ENCODE results near the gene CITED4. TPM values are rescaled to one million over a fixed set of nuclear protein-coding genes. Genes with fewer than 3 reads are reported as not detected.
A peak's percentile ranks its signal among the peaks of the same experiment; 100 is the strongest.
"Not testable (repeated sequence)": the region's sequence is repeated elsewhere in the genome, so short reads cannot be mapped to it uniquely, and the experiment has no call there.

The CITED4 gene
- polyA plus RNA-seq (2012; ENCODE audit: insufficient read depth, insufficient read length), result not detected

DNA sequence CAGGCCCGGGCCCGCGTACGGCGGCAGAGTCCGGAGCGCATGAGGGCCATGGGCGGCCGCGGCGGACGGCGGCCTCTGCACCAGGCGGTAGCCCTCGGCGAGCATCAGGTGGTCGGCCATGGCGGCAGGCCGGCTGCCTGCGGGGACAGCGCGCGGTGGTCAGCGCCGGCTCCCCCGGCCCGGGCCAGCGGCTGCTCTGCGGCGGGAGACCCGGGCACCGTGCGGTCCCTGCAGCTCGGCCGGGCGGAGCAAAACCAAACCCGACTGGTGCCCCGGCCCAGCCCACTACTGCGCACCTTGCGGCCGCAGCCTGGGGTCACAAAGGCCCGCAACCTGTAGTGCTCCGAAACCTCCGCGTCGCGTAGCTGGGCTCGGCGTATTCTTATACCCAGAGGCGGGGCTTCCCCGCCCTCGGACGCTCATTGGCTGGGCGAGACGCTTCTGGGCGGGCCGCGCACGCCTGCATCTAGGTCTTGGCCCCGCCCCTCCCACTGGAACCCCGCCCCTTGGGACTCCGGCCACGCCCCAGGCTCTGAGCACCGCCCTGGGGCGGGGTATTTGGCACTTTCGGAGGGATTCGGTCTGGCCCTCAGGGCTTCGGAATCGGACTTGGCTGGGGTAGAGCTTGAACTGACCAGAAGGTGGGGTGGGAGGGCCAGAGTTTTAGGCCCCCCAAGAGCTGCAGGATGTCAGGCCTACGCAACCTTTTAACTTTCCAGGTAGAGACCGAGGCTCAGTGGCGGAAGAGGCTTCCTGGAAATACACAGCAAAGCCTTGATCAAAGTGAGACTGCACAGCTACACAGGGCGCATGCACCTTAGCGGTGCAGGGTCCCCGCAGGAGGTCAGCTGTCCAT, at the start of gene CITED4:
Gene CITED4, minus strand, starts transcription at position 356 of the 856 bp plus-strand sequence. Its CDS starts 236 bp downstream, at position 120.
- H3K4me3 ChIP-seq (ENCODE audit: low read length), result peak within 1 kb of the TSS; percentile 67
- peak; percentile 84 for DNase-seq (ENCODE audit: low read depth, low spot score)

GRCh38 chr1:40911105-40911504, 48.9 kb upstream of the CITED4 start:
- H3K4me3 ChIP-seq (ENCODE audit: low read length), result no peak overlapping the region
- DNase-seq (ENCODE audit: low read depth, low spot score), result no peak

DNA sequence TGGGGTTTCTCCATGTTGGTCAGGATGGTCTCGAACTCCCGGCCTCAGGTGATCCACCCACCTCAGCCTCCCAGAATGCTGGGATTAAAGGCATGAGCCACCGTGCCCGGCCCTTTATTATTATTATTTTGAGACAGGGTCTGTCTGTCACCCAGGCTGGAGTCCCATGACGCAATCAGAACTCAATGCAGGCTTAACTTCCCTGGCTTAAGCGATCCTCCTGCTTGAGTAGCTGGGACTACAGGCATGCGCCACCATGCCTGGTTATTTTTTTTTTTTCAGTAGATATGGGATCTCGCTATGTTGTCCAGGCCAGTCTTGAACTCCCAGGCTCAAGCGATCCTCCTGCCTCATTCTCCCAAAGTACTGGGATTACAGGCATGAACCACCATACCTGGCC, 47.1 kb upstream of the CITED4 start:
- no peak for DNase-seq (ENCODE audit: low read depth, low spot score)
- no peak overlapping the region for H3K4me3 ChIP-seq (ENCODE audit: low read length)

DNA sequence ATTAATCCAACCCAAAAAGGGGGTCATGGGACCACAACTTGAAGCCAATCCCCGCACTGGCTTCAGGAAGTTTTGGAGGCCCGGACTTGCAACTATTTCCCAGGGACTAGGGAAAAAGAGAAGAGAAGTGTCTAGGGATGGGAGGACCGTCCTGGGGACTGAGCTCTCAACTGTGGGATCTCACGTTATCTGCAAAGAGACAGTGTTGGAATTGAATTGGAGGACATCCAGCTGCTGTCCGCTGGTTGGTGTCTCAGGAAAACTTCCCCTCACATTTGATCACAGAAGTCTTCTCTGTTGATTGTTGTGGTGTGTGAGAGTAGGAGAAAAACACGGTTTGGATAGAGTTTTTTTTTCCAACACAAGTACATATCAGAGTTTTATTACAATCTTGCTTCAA, 46.2 kb upstream of the CITED4 start:
- no peak overlapping the region for H3K4me3 ChIP-seq (ENCODE audit: low read length)
- DNase-seq (ENCODE audit: low read depth, low spot score), result no peak

DNA sequence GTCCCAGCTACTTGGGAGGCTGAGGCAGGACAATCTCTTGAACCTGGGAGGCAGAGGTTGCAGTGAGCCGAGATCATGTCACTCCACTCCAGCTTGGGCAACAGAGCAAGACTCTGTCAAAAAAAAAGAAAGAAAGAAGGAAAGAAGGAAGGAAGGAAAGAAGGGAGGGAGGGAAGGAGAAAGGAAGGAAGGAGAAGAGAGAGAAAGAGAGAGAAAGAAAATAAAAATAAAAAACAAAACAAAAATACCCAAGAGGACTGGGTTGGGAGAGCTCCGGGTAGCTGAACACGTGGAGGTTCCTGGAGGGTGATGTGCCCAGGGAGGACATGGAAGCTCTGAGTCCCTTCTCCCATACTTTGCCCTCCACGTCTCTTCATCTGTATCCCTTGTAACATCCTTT, 45.7 kb upstream of the CITED4 start:
- no peak for DNase-seq (ENCODE audit: low read depth, low spot score)
- H3K4me3 ChIP-seq (ENCODE audit: low read length), result no peak overlapping the region

GRCh38 chr1:40906781-40907400, 44.7 kb upstream of the CITED4 start:
- no peak for DNase-seq (ENCODE audit: low read depth, low spot score)

GRCh38 chr1:40905061-40905460, 42.9 kb upstream of the CITED4 start:
- no peak overlapping the region for H3K4me3 ChIP-seq (ENCODE audit: low read length)
- no peak for DNase-seq (ENCODE audit: low read depth, low spot score)

More at GRCh38 chr1:40906781-40907400, 44.7 kb upstream of the CITED4 start:
- H3K4me3 ChIP-seq (ENCODE audit: low read length), result no peak overlapping the region

GRCh38 chr1:40903106-40903505, 40.9 kb upstream of the CITED4 start:
- DNase-seq (ENCODE audit: low read depth, low spot score), result no peak

GRCh38 chr1:40901886-40902852, 40.0 kb upstream of the CITED4 start:
- no peak for DNase-seq (ENCODE audit: low read depth, low spot score)
- no peak overlapping the region for H3K4me3 ChIP-seq (ENCODE audit: low read length)

More at GRCh38 chr1:40903106-40903505, 40.9 kb upstream of the CITED4 start:
- no peak overlapping the region for H3K4me3 ChIP-seq (ENCODE audit: low read length)

DNA sequence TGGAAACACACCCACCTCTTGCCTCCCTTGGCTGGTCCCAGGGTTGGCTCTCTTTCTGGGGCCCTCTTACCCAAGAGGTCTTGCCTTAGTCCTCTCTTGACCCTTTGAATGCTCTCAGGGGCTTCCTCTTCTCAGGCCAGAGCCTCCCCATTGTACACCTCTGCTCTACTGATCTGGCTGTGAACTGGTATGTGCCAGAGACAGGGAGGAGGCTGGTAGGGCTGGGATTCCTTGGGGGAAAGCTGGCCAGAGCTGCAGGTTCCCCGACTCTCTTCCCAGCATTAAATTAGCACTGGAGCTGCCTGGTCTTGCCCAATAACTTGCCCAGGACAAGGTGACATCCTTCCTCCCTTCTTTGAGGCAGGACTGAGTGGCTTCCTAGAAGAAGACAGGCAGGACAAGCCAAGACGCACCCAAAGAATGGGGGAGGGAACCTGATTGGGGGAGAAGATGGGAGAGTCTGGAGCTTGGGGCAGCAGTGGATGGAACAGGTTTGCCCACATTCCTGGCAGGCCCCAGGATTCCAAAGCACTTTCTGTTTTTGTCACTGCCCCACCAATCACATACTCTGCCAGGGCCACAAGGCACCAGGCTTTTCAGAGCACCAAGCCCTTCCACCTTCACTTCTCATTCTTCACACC, 37.2 kb upstream of the CITED4 start:
- DNase-seq (ENCODE audit: low read depth, low spot score), result no peak
- H3K4me3 ChIP-seq (ENCODE audit: low read length), result no peak overlapping the region

DNA sequence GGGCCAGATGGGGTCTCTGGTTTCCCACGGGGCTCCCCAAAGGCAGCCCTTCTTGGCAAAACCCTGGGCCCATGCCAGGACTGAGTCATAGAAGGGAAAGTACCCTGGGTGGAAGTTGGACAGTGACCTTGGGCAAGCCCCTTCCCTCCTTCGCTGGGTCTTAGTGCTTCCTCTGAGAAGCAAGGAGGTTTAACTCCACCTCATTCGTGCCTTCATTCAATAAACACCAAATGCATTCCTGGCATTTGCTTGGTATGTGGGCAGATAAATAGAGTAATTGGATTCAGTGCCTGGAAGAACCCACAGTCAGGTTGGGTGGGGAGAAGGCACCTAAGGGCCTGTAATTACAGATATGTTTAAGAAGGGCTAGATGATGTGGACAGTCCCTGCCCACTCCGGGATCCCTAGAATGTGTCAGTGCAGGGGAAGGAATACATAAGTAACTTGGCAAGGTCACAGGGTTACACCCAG, 36.3 kb upstream of the CITED4 start:
- DNase-seq (ENCODE audit: low read depth, low spot score), result no peak
- no peak overlapping the region for H3K4me3 ChIP-seq (ENCODE audit: low read length)

- no peak overlapping the region for H3K4me3 ChIP-seq (ENCODE audit: low read length)
- DNase-seq (ENCODE audit: low read depth, low spot score), result no peak
These were observed 35.4 kb upstream of the CITED4 start for GRCh38 chr1:40897513-40897912.

DNA sequence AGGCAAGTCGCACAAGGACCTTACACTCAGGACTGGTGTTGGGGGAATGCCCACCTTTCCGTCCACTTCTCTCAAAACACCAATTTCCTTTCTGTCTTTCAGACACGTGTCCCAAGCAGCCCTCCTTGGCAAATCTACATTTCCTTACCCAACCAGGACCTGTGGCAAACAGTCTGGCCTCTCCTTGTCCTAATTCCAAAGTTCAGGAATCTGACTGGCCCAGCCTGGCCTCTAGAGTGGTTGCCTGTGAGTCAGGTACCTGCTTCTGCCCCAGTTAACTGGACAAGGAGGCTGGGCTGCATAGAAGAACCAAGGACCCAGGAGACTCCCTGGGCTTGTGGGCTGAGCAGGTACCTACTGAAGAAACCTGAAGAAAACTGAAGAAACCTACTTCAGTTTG, 34.3 kb upstream of the CITED4 start:
- no peak overlapping the region for H3K4me3 ChIP-seq (ENCODE audit: low read length)
- DNase-seq (ENCODE audit: low read depth, low spot score), result no peak

GRCh38 chr1:40895601-40896000, 33.4 kb upstream of the CITED4 start:
- no peak overlapping the region for H3K4me3 ChIP-seq (ENCODE audit: low read length)

DNA sequence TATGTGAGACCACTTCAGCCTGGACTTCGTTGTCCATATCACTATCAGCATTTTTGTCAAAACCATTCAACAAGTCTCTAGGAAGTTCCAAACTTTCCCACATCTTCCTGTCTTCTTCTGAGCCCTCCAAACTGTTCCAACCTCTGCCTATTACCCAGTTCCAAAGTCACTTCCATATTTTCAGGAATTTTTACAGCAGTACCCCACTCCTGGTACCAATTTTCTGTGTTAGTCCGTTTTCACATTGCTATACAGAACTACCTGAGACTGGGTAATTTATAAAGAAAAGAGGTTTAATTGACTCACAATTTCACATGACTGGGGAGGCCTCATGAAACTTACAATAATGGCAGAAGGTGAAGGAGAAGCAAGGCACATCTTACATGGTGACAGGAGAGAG, 32.7 kb upstream of the CITED4 start:
- H3K4me3 ChIP-seq (ENCODE audit: low read length), result not testable (repeated sequence)

More at GRCh38 chr1:40895601-40896000, 33.4 kb upstream of the CITED4 start:
- no peak for DNase-seq (ENCODE audit: low read depth, low spot score)

DNA sequence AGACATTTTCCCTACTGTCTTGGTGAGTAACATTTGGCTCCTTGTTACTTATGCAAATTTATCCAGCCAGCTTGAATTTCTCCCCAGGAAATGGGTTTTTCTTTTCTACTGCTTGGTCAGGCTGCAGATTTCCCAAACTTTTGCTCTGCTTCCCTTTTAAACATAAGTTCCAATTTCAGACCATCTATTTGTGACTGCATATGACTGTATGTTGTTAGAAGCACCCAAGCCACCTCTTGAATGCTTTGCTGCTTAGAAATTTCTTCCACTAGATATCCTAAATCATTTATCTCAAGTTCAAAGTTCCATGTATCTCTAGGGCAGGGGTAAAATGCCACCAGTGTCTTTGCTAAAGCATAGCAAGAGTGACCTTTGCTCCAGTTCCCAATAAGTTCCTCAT, 32.3 kb upstream of the CITED4 start:
- H3K4me3 ChIP-seq (ENCODE audit: low read length), result no peak overlapping the region
- DNase-seq (ENCODE audit: low read depth, low spot score), result no peak

More for the DNA sequence above, 32.7 kb upstream of the CITED4 start:
- DNase-seq (ENCODE audit: low read depth, low spot score), result not testable (repeated sequence)

DNA sequence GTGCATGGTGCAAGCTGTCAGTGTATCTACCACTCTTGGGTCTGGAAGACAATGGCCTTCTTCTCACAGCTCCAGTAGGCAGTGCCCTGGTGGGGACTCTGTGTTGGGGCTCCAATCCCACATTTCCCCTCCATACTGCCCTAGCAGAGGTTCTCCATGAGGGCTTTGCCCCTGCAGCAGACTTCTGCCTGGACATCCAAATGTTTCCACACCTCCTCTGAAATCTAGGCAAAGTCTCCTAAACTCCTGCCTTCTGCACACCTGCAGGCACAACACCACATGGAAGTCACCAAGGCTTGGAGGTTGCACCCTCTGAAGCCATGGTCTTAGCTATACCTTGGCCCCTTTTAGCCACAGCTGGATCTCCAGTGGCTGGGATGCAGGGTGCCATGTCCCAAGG, 31.8 kb upstream of the CITED4 start:
- DNase-seq (ENCODE audit: low read depth, low spot score), result no peak
- no peak overlapping the region for H3K4me3 ChIP-seq (ENCODE audit: low read length)

- no peak for DNase-seq (ENCODE audit: low read depth, low spot score)
- no peak overlapping the region for H3K4me3 ChIP-seq (ENCODE audit: low read length)
These were observed 30.2 kb upstream of the CITED4 start for GRCh38 chr1:40892354-40892753.

DNA sequence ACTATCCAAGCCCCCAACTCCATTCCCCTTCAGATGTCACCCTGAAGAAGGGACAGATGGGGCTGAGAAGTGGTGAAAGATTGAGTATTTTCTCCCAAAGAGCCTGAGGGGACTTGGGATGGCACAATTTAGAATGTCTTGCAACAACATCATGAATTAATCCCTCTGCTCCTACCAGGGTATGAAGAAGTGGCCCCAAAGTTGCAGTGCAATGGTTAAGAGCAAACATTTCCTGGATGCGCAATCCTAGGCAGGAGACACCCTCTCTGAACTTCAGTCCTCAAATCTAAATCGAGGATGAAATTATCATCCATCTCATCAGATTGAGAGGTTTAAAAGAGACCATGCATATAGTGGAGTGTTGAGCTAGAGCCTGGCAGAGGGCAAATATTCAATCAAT, 28.6 kb upstream of the CITED4 start:
- no peak overlapping the region for H3K4me3 ChIP-seq (ENCODE audit: low read length)
- no peak for DNase-seq (ENCODE audit: low read depth, low spot score)
